ENCODE results near the gene RAB19. TPM values are rescaled to one million over a fixed set of nuclear protein-coding genes. Genes with fewer than 3 reads are reported as not detected.

The RAB19 gene
- total and polyA plus RNA-seq, 4 donors: 0.24 to 3.2 (median 2.0) TPM

DNA sequence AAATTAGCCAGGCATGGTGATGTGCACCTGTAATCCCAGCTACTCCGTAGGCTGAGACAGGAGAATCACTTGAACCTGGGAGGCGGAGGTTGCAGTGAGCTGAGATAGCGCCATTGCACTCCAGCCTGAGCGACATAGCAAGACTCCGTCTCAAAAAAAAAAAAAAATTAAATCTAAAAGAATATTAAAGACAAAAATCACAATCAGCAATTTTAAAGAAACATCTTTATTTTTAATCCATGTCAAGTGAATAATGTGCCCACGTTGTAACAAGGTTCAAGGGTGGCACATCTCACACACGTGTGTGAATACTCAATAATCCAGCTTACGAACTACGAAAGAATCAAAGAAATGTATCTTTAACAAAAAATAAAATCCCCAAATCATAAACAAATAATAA, 28.5 kb upstream of the RAB19 start:
- 99% methylated on average over 9 of the region's 9 CpGs for WGBS, 2 donors
- H3K27ac ChIP-seq (ENCODE audit: low read depth in 1 of 2, low read length in 1 of 2): no peak overlapping the region
- no peak for ATAC-seq (ENCODE audit: insufficient read depth, low FRiP score)

DNA sequence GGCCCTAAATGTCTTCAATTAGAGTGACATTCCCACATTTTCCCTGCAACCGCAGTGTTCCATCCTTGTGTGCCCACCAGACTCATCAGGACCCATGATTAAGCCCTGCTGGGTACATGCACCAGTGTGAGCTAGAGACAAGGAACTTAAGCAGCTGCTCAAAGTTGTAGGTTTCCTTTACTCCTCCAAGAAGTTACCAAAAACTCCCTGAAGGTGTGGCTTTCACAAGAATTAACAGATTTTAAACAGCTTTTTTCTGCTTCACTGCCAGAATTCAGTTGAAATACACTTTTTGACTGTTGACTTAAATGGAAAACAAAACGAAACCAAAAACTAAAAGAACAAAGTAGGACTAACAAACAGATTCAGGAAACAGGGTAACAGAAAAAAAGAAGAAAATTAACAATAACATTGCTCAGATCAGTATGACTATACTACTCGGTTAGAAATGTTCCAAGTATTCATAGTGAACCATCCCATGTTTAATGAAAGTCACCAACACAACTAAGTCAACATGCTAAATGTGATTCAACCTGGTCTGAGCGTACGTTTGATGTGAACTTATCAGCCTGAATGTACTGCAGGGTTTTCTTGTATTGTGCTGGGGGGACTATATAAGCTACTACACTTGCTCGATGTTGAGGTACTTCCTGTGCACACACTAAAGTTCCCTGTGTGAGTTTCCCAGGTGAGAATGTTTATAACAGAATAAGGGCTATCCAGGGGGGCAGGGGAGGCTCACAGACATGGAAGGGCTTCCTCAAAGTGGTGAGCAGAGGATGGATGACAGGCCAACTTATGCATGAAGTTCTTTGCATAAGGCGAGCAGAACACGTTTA, 27.7 kb upstream of the RAB19 start:
- TF ChIP-seq, protein P1, sequence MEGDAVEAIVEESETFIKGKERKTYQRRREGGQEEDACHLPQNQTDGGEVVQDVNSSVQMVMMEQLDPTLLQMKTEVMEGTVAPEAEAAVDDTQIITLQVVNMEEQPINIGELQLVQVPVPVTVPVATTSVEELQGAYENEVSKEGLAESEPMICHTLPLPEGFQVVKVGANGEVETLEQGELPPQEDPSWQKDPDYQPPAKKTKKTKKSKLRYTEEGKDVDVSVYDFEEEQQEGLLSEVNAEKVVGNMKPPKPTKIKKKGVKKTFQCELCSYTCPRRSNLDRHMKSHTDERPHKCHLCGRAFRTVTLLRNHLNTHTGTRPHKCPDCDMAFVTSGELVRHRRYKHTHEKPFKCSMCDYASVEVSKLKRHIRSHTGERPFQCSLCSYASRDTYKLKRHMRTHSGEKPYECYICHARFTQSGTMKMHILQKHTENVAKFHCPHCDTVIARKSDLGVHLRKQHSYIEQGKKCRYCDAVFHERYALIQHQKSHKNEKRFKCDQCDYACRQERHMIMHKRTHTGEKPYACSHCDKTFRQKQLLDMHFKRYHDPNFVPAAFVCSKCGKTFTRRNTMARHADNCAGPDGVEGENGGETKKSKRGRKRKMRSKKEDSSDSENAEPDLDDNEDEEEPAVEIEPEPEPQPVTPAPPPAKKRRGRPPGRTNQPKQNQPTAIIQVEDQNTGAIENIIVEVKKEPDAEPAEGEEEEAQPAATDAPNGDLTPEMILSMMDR (IDR thresholded peaks at IDR 0.05; ENCODE audit: control extremely low read depth, extremely low read depth): no peak
- H3K9ac ChIP-seq (ENCODE audit: insufficient read depth in 1 of 2, low read length in 2 of 2): no peak overlapping the region
- DNase-seq: no peak
- H3K4me3 ChIP-seq: no peak overlapping the region
- no peak overlapping the region for H3K27ac ChIP-seq (ENCODE audit: low read depth in 1 of 2, low read length in 1 of 2)
- ATAC-seq (ENCODE audit: insufficient read depth, low FRiP score): no peak
- no peaks in the 10 kb centered on the region for H3K9me3 ChIP-seq (ENCODE audit: control insufficient read depth in 4 of 4, insufficient read depth in 3 of 4, low read length in 3 of 4)
- no peaks in the 10 kb centered on the region for H3K27me3 ChIP-seq (ENCODE audit: control insufficient read depth in 3 of 3, insufficient read depth in 3 of 3, low read length in 2 of 3)
- H3K4me1 ChIP-seq (ENCODE audit: control insufficient read depth in 5 of 5, insufficient read depth in 5 of 5, low read length in 5 of 5): no peaks in the 10 kb centered on the region
- peaks cover 0 to 10% (median 3%) of the 10 kb centered on the region in 4 donors for H3K36me3 ChIP-seq (ENCODE audit: control insufficient read depth in 4 of 4, insufficient read depth in 4 of 4, low read length in 4 of 4)
- WGBS, 2 donors: 81 to 82% methylated on average over 8 of the region's 8 CpGs

More for the DNA sequence above, 28.5 kb upstream of the RAB19 start:
- no peak for DNase-seq
- no peaks in the 10 kb centered on the region for H3K27me3 ChIP-seq (ENCODE audit: control insufficient read depth in 3 of 3, insufficient read depth in 3 of 3, low read length in 2 of 3)
- no peak overlapping the region for H3K4me3 ChIP-seq
- H3K9ac ChIP-seq (ENCODE audit: insufficient read depth in 1 of 2, low read length in 2 of 2): no peak overlapping the region
- TF ChIP-seq, protein P1 (IDR thresholded peaks at IDR 0.05; ENCODE audit: control extremely low read depth, extremely low read depth): no peak
- H3K9me3 ChIP-seq (ENCODE audit: control insufficient read depth in 4 of 4, insufficient read depth in 3 of 4, low read length in 3 of 4): no peaks in the 10 kb centered on the region
- H3K4me1 ChIP-seq (ENCODE audit: control insufficient read depth in 5 of 5, insufficient read depth in 5 of 5, low read length in 5 of 5): no peaks in the 10 kb centered on the region
- H3K36me3 ChIP-seq (ENCODE audit: control insufficient read depth in 4 of 4, insufficient read depth in 4 of 4, low read length in 4 of 4): peaks cover 0 to 10% (median 2%) of the 10 kb centered on the region in 4 donors

DNA sequence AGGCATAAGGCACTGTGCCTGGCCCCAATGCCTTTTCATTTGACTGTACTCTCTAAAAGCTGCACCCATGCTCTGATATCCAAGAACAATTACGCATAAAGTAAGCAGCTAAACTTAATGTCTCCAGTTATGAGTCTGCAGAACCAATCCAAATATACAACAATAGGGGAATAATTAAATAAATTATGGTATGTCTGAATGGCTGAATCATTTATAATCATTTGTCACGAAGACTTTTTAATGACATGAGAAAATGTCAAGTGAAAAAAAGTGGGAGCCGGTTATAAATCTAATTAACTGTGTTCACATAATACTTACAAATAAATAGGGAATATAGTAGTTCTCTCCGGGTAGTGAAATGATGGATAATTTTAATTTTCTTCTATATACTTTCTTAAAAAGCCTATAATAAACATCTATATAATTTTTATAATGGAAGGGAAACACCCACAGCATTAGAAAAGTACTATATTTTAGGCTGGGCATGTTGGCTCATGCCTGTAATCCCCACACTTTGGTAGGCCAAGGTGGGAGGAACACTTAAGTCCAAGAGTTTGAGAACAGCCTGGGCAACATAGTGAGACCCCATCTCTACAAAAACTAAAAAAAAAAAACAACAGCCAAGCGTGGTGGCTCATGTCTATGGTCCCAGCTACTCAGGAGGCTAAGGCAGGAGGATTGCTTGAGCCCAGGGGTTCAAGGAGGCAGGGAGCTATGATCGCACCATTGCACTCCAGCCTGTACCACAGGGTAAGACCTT, 19.7 kb upstream of the RAB19 start:
- peaks cover 0 to 8% (median 8%) of the 10 kb centered on the region in 4 donors for H3K36me3 ChIP-seq (ENCODE audit: control insufficient read depth in 4 of 4, insufficient read depth in 4 of 4, low read length in 4 of 4)
- H3K27ac ChIP-seq (ENCODE audit: low read depth in 1 of 2, low read length in 1 of 2): no peak overlapping the region
- TF ChIP-seq, protein P1 (IDR thresholded peaks at IDR 0.05; ENCODE audit: control extremely low read depth, extremely low read depth): no peak
- peaks cover 0 to 2% (median 0%) of the 10 kb centered on the region in 5 donors for H3K4me1 ChIP-seq (ENCODE audit: control insufficient read depth in 5 of 5, insufficient read depth in 5 of 5, low read length in 5 of 5)
- WGBS, 2 donors: 97 to 99% methylated on average over 6 of the region's 6 CpGs
- H3K27me3 ChIP-seq (ENCODE audit: control insufficient read depth in 3 of 3, insufficient read depth in 3 of 3, low read length in 2 of 3): no peaks in the 10 kb centered on the region
- H3K9ac ChIP-seq (ENCODE audit: insufficient read depth in 1 of 2, low read length in 2 of 2): no peak overlapping the region
- no peaks in the 10 kb centered on the region for H3K9me3 ChIP-seq (ENCODE audit: control insufficient read depth in 4 of 4, insufficient read depth in 3 of 4, low read length in 3 of 4)
- no peak for ATAC-seq (ENCODE audit: insufficient read depth, low FRiP score)
- no peak overlapping the region for H3K4me3 ChIP-seq
- no peak for DNase-seq

All from lung (tissue), 12 donors.